NCI-H2171 (cell line): ENCODE measurements around the gene WDR74.
"Not testable (repeated sequence)": the region's sequence is repeated elsewhere in the genome, so short reads cannot be mapped to it uniquely, and the experiment has no call there.

Experiments used
- DNase-seq: peaks from one replicate; lab custom pipeline; 2025; lab: John Stamatoyannopoulos, UW

The WDR74 gene

GRCh38 chr11:62860835-62861563 lies 21.6 kb upstream of the WDR74 start:
- DNase-seq, result no peak

GRCh38 chr11:62859281-62859703 lies 19.9 kb upstream of the WDR74 start:
- not testable (repeated sequence) for DNase-seq

GRCh38 chr11:62858201-62858600 lies 18.8 kb upstream of the WDR74 start:
- no peak for DNase-seq

GRCh38 chr11:62857541-62857982 lies 18.2 kb upstream of the WDR74 start:
- DNase-seq, result no peak

GRCh38 chr11:62856333-62856895 lies 17.0 kb upstream of the WDR74 start:
- DNase-seq, result no peak

- peak; percentile 94 for DNase-seq
Observed at GRCh38 chr11:62855571-62856332, 16.4 kb upstream of the WDR74 start.

GRCh38 chr11:62854825-62855570 lies 15.6 kb upstream of the WDR74 start:
- no peak for DNase-seq

GRCh38 chr11:62854013-62854824 lies 14.8 kb upstream of the WDR74 start:
- no peak for DNase-seq

GRCh38 chr11:62853279-62853965 lies 14.0 kb upstream of the WDR74 start:
- DNase-seq, result no peak

GRCh38 chr11:62852523-62853188 lies 13.3 kb upstream of the WDR74 start:
- no peak for DNase-seq

- no peak for DNase-seq
Observed at GRCh38 chr11:62851807-62852522, 12.6 kb upstream of the WDR74 start.

- DNase-seq, result peak; percentile 15
Observed at GRCh38 chr11:62850911-62851806, 11.8 kb upstream of the WDR74 start.

GRCh38 chr11:62847767-62848314 lies 8.5 kb upstream of the WDR74 start:
- no peak for DNase-seq

- no peak for DNase-seq
Observed at GRCh38 chr11:62846177-62846576, 6.8 kb upstream of the WDR74 start.

- DNase-seq, result no peak
Observed at GRCh38 chr11:62844154-62844553, 4.8 kb upstream of the WDR74 start.

- DNase-seq, result no peak
Observed at GRCh38 chr11:62843466-62843865, 4.1 kb upstream of the WDR74 start.

- DNase-seq, result not testable (repeated sequence)
Observed at GRCh38 chr11:62842891-62843290, 3.5 kb upstream of the WDR74 start.

- no peak for DNase-seq
Observed at GRCh38 chr11:62842171-62842741, 2.9 kb upstream of the WDR74 start.
